ENCODE measurements around the gene NMB. TPM values are rescaled to one million over a fixed set of nuclear protein-coding genes. Genes with fewer than 3 reads are reported as not detected.

The NMB gene
- total and polyA plus RNA-seq, 2 of the 13 experiments (the other 11 are each of a cell fraction or from before 2014, with no cell fraction given) = 10.4 to 25.4 TPM

DNA sequence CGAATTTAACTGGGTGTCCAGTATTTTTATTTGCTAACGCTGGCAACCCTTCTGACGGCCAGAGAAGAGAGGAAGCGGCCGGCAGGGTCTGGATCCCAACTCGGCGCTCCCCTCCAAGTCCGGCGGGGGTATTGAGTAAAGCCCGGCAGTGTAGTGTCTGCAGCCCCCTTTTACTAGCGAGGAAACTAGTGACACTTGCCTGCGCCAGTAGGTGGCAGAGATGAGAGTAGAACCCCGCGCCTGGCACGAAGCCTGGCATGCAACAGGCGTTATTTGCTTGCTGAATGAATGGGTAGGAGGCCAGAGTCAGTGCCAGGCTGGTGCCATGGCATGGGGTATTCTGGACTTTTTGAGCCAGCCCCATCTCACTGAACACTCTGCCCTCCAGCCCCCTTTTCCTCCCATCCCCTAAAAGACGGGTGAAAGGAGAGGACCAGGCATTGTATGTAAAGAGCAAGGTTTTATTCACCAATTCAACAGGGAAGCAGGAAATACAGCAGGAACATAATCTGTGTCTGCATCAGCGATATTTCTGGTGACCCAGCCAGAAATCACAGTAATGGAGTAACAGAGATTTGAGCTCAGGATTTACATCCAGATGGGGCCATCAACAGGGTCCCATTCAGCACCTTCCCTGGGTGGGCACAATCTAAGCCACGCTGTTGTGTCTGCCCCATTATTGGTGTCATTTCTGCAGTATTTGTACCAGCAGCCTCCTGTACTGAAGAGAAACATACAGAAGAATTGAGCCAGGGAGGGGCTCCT is 3.1 kb downstream of the NMB start (continued):
- TF ChIP-seq, protein P1, sequence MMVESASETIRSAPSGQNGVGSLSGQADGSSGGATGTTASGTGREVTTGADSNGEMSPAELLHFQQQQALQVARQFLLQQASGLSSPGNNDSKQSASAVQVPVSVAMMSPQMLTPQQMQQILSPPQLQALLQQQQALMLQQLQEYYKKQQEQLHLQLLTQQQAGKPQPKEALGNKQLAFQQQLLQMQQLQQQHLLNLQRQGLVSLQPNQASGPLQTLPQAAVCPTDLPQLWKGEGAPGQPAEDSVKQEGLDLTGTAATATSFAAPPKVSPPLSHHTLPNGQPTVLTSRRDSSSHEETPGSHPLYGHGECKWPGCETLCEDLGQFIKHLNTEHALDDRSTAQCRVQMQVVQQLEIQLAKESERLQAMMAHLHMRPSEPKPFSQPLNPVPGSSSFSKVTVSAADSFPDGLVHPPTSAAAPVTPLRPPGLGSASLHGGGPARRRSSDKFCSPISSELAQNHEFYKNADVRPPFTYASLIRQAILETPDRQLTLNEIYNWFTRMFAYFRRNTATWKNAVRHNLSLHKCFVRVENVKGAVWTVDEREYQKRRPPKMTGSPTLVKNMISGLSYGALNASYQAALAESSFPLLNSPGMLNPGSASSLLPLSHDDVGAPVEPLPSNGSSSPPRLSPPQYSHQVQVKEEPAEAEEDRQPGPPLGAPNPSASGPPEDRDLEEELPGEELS (CRISPR knock-in tag; IDR thresholded peaks at IDR 0.05) = no peak
- TF ChIP-seq, protein P2, sequence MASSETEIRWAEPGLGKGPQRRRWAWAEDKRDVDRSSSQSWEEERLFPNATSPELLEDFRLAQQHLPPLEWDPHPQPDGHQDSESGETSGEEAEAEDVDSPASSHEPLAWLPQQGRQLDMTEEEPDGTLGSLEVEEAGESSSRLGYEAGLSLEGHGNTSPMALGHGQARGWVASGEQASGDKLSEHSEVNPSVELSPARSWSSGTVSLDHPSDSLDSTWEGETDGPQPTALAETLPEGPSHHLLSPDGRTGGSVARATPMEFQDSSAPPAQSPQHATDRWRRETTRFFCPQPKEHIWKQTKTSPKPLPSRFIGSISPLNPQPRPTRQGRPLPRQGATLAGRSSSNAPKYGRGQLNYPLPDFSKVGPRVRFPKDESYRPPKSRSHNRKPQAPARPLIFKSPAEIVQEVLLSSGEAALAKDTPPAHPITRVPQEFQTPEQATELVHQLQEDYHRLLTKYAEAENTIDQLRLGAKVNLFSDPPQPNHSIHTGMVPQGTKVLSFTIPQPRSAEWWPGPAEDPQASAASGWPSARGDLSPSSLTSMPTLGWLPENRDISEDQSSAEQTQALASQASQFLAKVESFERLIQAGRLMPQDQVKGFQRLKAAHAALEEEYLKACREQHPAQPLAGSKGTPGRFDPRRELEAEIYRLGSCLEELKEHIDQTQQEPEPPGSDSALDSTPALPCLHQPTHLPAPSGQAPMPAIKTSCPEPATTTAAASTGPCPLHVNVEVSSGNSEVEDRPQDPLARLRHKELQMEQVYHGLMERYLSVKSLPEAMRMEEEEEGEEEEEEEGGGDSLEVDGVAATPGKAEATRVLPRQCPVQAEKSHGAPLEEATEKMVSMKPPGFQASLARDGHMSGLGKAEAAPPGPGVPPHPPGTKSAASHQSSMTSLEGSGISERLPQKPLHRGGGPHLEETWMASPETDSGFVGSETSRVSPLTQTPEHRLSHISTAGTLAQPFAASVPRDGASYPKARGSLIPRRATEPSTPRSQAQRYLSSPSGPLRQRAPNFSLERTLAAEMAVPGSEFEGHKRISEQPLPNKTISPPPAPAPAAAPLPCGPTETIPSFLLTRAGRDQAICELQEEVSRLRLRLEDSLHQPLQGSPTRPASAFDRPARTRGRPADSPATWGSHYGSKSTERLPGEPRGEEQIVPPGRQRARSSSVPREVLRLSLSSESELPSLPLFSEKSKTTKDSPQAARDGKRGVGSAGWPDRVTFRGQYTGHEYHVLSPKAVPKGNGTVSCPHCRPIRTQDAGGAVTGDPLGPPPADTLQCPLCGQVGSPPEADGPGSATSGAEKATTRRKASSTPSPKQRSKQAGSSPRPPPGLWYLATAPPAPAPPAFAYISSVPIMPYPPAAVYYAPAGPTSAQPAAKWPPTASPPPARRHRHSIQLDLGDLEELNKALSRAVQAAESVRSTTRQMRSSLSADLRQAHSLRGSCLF (CRISPR knock-in tag; IDR thresholded peaks at IDR 0.05; ENCODE audit: borderline replicate concordance) = no peak
- peak; percentile 12 for TF ChIP-seq RBM39 (IDR thresholded peaks at IDR 0.05; ENCODE audit: low read depth, low read length, poor library complexity, severe bottlenecking)
- no peak for TF ChIP-seq ZFP1 (CRISPR knock-in tag; IDR thresholded peaks at IDR 0.05)
- TF ChIP-seq CREB1 (IDR thresholded peaks at IDR 0.05) = no peak
- no peak for TF ChIP-seq CREB1 (CRISPR knock-in tag; IDR thresholded peaks at IDR 0.05)
- no peak for TF ChIP-seq NFYC (CRISPR knock-in tag; IDR thresholded peaks at IDR 0.05)
- TF ChIP-seq, protein P3, sequence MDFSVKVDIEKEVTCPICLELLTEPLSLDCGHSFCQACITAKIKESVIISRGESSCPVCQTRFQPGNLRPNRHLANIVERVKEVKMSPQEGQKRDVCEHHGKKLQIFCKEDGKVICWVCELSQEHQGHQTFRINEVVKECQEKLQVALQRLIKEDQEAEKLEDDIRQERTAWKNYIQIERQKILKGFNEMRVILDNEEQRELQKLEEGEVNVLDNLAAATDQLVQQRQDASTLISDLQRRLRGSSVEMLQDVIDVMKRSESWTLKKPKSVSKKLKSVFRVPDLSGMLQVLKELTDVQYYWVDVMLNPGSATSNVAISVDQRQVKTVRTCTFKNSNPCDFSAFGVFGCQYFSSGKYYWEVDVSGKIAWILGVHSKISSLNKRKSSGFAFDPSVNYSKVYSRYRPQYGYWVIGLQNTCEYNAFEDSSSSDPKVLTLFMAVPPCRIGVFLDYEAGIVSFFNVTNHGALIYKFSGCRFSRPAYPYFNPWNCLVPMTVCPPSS (IDR thresholded peaks at IDR 0.05) = no peak
- TF ChIP-seq NR3C1 (CRISPR knock-in tag; IDR thresholded peaks at IDR 0.05) = no peak
- TF ChIP-seq HOXA5 (CRISPR knock-in tag; IDR thresholded peaks at IDR 0.05) = no peak
- no peak for TF ChIP-seq JUN (CRISPR knock-in tag; IDR thresholded peaks at IDR 0.05)
- TF ChIP-seq ZNF256 (CRISPR knock-in tag; conservative IDR thresholded peaks at IDR 0.05) = no peak
- TF ChIP-seq ZNF619 (CRISPR knock-in tag; IDR thresholded peaks at IDR 0.05) = no peak
- no peak for TF ChIP-seq PHF5A (CRISPR knock-in tag; IDR thresholded peaks at IDR 0.05; ENCODE audit: low read depth, unreplicated experiment)
- TF ChIP-seq SOX13 (IDR thresholded peaks at IDR 0.05) = no peak
- no peak for TF ChIP-seq SOX13 (CRISPR knock-in tag; conservative IDR thresholded peaks at IDR 0.05 in 1 of 2, IDR thresholded peaks at IDR 0.05 in 1 of 2)
- TF ChIP-seq MTF2 (CRISPR knock-in tag; IDR thresholded peaks at IDR 0.05; ENCODE audit: borderline replicate concordance) = no peak
- 0 out of 2 replicates have a peak, but pooled peaks have one; percentile 46 for TF ChIP-seq KDM4B (CRISPR knock-in tag; IDR thresholded peaks at IDR 0.05)
- TF ChIP-seq, protein P4, sequence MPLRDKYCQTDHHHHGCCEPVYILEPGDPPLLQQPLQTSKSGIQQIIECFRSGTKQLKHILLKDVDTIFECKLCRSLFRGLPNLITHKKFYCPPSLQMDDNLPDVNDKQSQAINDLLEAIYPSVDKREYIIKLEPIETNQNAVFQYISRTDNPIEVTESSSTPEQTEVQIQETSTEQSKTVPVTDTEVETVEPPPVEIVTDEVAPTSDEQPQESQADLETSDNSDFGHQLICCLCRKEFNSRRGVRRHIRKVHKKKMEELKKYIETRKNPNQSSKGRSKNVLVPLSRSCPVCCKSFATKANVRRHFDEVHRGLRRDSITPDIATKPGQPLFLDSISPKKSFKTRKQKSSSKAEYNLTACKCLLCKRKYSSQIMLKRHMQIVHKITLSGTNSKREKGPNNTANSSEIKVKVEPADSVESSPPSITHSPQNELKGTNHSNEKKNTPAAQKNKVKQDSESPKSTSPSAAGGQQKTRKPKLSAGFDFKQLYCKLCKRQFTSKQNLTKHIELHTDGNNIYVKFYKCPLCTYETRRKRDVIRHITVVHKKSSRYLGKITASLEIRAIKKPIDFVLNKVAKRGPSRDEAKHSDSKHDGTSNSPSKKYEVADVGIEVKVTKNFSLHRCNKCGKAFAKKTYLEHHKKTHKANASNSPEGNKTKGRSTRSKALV (CRISPR knock-in tag; IDR thresholded peaks at IDR 0.05) = no peak
- no peak for TF ChIP-seq YEATS4 (CRISPR knock-in tag; IDR thresholded peaks at IDR 0.05; ENCODE audit: borderline replicate concordance)
- TF ChIP-seq SMARCE1 (IDR thresholded peaks at IDR 0.05; ENCODE audit: borderline replicate concordance) = no peak
